Measurements from ENCODE around the gene GREM2.

The GREM2 gene

DNA sequence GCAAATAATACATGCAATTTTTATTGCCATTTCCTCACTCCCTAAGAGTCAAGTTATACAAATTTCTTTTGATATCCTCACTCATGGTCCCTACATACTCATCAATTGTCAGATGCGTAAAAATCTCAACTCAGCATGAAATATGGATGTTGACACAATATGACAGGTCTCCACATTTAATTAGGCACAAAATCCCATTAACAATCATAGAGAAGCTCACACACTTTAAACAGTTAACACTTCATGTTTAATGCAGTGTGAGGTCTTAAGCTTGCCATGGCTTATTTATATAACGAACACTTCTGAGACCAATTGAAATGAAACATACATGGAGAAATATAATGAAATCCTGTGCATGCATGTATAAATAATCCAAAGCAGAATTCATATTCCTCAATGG lies 58.6 kb downstream of the GREM2 start:
- DNase-seq = no peak

DNA sequence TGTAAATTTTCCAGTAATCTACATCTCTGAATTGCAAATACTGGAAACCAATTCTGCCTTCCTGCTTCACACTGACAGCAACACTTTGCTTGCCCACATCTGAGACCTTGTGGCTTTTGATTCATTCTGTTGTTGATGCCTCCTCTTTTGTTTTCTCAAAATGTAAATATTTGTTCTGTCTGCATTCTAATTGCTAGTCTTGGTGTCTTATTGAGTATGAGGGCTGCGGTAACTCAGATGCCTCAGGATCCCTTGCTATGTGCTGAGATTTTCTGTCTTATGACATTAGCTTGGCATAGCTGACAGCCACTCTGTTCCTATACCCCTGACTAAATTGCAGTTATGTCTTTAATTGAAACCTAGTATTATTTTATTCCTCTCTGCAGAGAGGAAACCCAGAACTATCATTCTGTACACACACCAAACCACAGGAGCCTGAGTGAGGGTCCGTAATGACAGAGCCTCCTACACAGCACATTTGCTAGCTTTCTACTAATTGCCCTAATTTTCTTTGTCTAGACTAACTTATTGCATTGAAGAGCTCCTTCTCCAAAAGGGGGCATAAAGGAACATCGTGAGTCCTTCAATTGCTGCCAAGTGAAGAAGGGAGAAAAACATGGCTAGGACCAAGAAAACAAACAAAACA lies 72.1 kb downstream of the GREM2 start:
- peak; percentile 26 for DNase-seq

DNA sequence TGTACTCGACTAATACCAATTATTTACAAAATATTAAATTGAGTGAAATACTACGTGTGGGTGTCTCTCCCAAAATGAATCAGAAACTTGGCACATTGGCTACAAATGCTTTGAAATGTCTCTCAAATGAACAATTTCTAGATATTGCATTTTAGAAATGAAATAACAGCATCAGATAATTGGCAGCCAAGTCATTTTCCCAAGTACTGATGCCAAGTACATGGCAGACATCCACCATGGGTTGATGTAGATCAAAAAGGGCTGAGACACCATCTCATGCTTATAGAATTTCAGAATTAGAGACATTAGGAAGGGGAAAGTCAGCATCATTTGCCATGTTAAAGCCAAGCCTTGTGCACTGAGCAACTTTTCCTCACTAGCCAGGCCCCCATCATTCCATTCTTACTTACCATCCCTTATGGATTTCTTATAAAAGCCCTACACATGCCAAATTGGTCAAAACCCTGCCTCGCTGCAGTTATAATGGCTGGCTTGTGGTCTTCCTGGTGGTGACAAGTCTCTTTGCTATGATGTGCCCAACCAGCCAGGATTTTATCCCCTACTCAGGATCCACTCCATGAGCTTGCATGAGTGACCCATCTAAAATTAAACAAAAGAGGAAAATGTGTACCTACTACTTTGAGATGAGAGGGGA lies 73.1 kb downstream of the GREM2 start:
- DNase-seq = no peak

DNA sequence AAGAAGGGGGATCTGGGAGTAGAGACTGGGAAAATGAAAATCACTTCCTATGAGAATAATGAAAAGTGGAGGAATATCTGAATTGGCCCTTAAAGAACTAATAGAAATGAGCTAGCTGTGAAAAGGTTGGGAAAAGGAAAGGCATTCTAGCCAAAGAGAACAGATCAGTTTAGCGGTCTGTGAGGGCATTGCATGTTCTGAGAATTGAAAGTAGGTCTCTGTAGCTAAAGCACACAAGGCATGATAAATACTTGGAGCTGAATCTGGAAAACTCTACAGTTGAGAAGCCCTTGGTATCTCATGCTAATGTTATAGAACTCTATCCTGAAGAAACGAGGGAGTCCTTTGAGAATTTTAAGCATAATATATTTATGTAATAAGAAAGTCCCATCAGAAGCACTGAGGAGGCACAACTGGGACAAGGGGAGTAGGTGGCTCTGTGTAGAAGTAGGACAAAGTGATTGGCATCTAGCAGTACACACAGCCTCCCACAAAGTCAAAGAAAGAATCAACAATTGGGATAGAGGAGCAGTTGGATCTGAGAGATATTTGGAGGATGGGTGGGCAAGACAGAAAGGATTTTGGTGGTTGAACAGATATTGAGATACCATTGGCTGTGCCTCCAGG lies 78.7 kb downstream of the GREM2 start:
- DNase-seq = no peak

DNA sequence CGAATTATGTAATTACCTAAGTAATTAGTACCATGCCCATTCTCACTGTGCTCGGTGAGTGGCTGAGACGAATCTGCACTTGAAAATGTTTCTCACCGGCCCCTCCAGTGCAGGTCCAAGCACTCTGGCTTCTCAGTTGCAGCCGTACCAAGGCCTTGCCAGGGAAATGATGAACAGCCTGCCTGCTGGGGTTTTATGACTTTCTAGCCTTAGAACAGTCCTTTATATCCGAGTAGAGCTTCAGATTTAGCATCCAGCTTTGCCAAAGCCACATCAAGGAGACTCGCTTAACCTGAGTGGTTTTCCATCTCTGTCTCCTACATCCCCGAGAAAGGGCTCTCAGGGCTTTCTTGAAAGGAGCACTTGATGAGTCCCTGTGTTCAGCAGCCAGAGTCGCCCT lies 83.4 kb downstream of the GREM2 start:
- DNase-seq = no peak

DNA sequence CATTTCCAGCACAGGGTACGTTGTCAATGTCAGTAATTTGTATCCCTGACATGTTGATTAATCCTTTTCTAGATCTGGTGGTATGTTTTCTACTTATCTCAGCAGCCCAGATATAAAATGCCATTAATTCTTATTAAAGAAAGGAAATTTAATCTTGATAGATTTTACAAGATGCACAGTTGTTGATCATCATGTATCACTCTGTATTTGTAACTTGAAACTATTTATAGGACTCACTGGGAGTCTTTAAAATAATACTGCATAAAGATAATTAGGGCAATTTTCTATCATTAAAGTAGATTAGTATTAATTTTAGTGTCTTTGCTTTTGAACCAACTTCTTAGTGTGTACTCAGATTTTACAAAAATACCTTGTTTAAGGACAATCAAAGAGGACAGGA lies 84.9 kb downstream of the GREM2 start:
- no peak for DNase-seq

DNA sequence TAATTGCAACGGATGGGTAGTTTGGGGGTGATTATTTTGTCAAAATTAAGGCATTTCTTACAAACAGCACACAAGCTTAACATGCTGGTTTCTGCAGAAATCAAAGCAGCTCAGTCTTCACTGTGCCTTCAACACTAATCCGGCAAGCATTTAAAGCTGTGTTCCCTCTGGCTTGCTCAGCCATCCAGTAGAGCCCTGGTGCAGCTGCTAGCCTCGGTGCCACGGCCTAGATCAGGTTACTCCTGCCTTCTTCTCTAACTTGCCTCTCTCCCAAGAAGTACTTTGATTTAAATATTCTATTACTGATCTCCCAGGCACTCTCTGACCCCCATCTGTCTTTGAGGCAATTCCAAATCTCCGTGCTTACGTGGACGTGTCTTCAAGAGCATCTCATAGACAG lies 85.6 kb downstream of the GREM2 start:
- DNase-seq = no peak

DNA sequence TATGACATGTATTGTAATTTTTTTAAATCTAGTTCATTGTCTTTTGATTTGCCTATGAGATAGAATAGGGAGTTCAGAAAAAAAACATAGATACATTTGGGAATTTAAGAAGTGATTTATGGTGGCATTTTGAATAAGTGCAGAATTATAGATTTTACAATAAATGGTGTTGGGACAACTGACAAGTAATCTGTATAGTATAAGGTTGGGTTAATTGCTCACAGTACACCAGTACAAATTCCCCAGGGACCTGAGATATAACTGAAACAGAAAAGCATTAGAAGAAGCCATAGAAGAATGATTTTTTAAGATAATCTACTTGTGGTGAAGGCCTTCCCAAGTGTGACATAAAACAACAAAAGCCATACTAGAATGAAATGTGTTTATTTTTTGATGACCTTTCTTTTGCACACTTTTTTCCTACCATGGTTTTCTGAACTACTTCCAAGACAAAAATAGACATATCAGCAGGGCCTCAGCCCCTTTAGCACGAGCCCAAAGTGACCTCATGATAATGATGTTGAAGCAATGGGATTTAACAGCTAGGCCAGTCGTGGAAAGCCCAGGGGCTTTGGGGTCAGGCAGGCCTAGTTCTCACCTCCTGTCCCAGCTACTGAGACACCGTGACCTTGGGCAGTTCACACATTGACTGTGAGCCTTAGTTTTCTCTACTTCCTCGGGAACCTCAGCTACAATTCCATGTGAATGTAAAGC lies 87.4 kb downstream of the GREM2 start:
- DNase-seq = no peak

DNA sequence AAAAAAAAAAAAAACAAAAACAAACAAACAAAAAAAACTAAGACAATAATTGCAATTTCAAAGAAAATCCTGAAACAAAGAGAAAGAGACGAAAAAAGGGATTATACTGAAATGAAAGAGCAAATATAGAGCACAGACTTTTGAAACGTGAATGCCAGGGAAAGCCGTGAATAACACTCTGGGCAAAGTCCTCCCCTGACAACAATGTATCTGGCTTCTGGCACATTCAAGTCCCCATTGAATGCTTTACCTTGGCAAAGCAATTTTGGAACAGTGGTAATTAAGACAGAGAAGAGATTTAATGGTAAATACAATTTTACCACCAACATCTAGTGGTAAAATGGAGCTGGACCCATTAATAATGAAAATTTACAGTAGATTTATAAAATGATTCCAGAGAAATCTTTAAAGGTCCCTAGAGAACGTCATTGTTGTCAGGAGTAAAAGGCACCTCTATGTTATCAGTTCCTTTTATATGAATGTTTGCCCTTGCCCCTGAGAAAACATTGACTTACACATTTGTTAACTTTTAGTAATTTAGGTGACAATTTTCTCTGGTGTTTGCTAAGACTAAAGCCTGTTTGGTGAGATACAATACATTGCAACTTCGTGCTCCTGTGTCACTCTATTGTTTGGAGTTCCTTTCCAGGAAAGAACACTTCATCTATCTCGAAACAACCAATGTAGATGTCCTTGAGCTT lies 89.7 kb downstream of the GREM2 start:
- DNase-seq = peak; percentile 70

DNA sequence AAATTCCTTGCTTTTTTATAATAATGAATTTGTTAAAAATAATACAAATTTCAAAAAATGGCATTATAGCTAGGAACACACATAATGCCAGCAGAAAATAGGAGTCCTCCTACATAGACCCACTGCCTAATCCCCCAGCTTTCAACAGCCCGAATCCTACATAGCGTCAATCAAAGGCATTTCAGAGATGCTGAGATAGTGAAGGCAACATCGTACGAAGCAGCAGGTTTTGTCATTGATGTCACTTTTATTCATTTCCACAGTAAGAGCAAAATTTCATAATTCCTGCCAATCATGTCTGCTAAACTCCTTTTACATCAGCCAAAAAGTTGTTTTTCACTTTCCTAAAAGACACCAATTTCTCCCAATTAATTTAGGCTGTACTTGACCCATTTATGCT lies 94.1 kb downstream of the GREM2 start:
- no peak for DNase-seq

DNA sequence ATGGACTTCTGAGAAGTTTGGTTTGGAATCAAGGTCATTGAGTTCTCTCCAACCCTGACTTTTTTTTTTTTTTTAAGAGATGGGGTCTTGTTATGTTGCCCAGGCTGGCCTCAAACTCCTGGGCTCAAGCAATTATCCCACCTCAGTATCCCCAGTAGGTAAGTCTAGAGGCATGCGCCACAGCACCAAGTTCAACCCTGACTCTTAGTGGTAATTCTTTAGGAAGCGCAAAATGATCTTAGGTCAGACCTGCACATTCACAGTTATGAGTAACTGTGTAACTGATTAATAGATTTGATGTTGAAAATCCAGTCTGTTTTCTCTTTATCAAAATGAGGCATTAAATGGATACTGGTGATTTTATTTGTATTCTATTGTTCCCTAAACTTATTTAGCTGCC lies 95.9 kb downstream of the GREM2 start:
- no peak for DNase-seq

DNA sequence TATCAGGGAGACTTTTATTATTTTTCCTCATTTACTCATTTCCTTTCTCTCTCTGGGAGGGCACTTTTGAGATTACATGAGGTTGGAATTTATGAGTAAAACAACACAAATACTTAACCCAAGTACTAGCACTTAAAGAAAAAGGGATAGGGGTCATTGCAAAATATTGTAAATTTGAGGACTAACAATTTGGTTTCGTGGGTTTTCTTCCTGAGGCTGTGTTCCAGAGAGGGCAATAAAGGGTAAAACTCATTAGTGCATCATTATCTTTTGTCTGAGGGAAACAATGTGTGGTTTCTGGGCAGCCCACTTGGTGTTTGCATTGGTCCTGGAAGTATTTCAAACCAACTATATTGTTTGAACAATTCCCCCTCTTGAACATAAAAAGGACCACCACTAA lies 96.5 kb downstream of the GREM2 start:
- peak; percentile 19 for DNase-seq

DNA sequence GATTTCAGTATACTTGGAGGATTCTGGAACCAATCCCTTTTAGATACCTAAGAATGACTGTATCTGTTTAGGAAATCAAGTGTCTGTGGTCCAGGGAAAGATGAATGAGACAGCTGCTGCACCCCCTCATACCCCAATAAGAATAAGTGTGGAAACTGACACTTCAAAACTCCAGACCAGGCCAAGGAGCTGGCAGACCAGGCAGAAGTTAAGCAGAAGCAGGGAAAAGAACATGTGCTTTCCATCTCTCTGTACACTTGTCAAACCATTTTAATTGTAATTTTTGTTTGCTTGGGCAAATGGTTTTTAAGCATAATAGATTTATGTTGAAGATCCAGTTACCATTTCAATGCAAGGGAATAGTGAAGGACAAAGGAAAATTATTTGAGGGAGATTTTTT lies 100.2 kb downstream of the GREM2 start:
- no peak for DNase-seq

DNA sequence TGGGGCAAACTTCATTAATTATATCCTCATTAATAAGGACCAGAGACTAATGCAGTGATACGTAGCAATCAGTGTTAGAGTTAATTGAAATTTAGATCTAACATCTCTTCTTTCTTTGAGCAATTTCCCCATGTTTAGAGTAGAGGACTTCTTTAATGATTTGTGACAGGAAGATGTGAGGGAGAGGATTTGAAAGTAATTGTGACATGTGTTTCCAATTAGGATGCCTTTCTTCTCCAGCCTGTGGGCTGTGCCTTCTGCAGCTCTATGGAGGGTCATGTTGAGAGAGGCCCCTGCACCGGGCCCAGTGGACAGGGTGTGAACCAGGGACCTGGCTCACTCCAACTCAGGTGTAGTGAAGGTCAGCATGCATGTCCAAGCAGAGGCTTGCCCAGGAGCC lies 103.0 kb downstream of the GREM2 start:
- DNase-seq = no peak

DNA sequence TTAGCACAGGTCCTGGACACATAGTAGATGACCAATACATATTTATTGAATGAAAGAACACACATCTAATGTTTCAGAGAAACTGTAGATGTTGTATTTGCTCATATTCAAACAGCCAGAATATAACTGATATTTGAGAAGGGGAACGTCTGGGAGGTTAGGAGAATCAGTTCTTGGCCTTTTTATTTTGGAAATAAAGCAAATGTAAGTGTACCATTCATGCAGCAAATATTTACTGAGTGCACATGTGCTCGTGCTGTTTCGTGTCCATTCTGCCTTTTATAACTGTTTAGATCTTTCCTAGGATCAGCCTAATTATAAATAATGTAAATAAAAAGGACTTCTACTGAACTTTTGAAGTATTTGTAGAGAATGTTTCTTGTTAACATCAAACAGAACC lies 103.8 kb downstream of the GREM2 start:
- DNase-seq = no peak

DNA sequence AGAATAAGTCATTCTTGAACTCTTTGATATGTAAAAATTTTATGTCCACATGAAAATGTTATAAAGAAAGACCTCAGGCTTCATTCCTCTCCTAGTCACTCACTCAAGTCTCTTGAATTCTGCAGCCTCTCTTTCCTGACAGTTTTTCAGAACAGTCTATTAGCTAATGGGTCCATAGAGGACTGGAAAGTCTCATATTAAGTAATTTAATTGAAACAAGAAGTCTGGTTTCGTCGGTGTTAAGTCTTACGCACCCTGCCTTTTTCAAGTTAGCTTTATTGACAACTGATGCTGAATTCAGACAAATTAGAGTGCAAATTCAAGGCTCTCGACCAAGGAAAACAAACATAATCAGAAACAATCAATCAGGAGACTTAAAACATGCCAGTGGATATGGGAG lies 105.8 kb downstream of the GREM2 start:
- DNase-seq = no peak

DNA sequence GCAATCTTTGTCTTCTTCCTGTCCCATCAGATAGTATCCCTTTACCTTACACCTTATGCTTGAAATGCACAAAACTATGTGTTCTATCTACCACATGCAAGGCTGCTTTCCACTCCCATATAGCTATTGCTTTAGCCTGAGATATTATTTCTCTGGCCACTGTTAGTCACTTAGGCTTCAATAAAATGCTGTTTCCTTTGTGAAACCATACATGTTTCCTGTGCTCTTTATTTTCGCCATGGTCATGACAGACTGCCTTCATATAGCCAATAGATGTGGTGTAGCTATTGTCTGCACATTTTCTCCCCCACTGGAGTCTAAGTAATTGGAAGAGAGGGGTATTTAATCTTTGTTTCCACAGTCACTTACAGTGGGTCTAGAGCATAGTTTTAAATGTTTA lies 108.4 kb downstream of the GREM2 start:
- DNase-seq = no peak

DNA sequence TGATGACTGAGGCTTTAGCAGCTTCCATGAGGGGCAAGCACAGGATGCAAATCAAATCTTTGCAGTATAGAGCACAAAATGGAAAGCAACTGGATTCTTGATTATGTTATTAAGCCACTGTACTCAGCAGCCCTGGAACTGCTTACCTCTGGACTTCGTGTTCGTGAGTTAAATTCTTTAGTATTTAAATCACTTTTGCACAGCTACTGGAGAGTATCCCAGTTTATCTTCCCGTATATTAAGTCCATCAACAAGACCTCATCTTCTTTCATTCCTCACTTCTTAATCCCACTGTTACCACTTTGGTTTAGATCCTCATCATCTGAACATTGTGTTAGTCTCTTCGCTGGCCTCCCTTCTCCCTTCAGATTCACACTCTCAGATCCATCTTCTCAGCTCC lies 108.9 kb downstream of the GREM2 start:
- DNase-seq = no peak

DNA sequence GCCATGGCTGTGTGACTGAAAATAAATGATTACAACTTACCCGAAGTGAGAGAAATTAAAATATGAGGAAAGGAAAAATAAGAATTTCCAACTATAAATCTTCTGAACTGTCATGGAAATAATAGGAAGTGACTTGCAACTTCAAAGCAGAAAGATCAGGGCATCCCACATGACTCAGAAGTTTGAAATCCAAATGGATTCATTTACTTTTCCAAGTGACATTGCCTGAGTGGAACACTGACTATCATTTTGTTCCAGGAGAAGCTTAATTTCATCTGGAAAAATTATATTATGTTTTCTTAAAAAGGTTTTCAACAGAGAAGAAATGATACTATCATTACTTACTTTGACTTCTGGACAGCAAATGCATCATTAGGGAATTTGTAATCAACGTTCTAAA lies 110.8 kb downstream of the GREM2 start:
- no peak for DNase-seq

DNA sequence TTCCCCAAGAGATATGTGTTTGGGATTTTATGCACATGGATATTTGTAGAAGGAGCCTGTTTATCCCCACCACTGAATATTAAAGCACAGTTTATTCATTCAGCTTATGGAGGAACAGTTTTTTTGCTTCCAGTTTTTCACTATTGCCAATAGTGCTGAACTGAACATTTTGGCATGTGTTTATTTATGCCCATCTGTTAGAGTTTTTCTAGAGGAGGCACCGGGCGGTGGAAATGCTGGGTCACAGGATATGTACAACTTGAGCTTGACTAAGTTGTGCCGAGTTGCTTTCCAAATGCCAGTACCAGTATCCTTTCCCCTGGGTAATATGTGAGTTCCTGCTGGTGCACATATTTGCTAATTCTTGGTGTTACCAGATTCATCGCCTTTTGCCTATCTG lies 111.3 kb downstream of the GREM2 start:
- no peak for DNase-seq

DNA sequence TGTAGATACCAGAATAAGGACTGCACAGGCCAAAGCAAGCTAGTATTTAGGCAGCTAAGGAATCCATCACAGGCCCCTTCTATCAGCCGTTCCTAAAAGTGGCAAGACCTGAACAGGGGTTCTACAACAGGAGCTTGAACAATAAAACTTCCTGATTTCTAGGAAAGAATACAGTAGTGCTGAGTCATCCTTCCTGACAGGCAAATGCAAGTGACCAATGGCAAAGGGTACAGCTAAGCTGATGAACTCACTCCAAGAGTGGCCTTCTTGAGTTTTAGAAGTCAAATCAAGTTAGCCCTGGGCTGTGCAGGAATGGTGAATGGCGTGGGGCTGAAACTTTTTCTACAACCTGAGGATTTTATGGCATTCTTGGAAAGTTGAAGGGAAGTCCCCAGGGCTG lies 112.9 kb downstream of the GREM2 start:
- no peak for DNase-seq

DNA sequence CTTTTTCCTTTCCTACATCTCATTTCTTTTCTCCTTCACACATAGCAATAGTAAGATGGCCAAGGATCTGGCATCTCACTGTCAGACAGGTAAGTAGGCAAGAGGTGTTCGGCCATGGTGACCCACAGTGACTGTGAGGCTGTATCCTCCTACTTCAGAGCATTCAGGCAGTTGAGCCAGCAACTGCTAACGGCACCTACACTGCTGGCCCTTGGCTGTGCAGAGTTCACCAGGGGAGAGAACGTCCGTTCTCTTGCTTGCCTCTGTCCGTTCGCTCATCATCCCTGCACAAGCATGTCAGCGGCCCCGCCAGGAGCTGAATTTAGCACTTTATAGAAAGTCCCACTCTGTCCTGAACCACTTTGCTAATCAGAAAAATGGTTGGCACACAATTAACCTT lies 113.6 kb downstream of the GREM2 start:
- no peak for DNase-seq

DNA sequence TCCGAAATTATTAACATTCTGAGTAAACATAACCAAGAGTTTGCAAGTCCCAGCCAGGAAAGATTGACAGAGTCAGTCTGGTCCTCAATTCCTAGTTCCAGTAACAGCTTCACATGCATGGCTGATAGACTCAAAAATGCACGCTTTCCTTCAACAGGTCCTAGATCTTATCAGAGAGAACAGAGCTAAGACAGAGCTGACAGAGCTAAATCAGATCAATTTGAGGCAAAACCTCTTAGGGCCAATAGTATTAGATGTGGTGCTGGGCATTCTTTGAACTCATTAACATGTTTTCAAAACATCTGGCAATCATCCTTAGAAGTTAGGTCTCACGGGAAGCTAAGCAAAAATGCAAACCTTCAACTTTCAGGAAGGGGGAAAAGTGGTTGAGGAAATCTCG lies 114.0 kb downstream of the GREM2 start:
- no peak for DNase-seq

DNA sequence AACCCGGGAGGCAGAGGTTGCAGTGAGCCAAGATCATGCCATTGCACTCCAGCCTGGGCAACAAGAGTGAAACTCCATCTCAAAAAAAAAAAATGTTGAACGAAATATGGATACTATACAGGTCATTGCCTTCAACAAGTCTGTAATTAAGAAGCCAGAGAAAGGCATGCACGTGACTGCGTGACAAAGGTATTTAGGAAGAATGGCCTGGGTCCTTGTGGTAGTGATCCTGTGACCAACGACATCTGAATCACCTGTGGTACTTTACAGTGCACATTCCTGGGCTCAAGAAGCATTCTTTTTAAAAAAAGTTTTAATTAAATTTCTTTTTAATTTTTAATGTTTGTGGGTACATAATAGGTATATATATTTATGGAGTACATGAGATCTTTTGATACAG lies 115.0 kb downstream of the GREM2 start:
- no peak for DNase-seq

Measured in NCI-H748 treated with DMSO at 0.1 percent for 48 hours (cell line).